ENCODE measurements around the gene ZBED2.

The ZBED2 gene

GRCh38 chr3:111603679-111604078 is 8.5 kb upstream of the ZBED2 start:
- DNase-seq (ENCODE audit: low read depth): no peak

- no peak for DNase-seq (ENCODE audit: low read depth)
Observed at GRCh38 chr3:111601810-111602209, 6.7 kb upstream of the ZBED2 start.

- DNase-seq (ENCODE audit: low read depth): no peak
Observed at GRCh38 chr3:111598552-111598951, 3.4 kb upstream of the ZBED2 start.

- no peak for DNase-seq (ENCODE audit: low read depth)
Observed at GRCh38 chr3:111598139-111598538, 3.0 kb upstream of the ZBED2 start.

- DNase-seq (ENCODE audit: low read depth): no peak
Observed at GRCh38 chr3:111596328-111596727, 1.2 kb upstream of the ZBED2 start.

- no peak for DNase-seq (ENCODE audit: low read depth)
Observed at GRCh38 chr3:111594781-111595180, 365 bp downstream of the ZBED2 start.

GRCh38 chr3:111594205-111594604 is 941 bp downstream of the ZBED2 start:
- no peak for DNase-seq (ENCODE audit: low read depth)

- no peak for DNase-seq (ENCODE audit: low read depth)
Observed at GRCh38 chr3:111593666-111594065, 1.5 kb downstream of the ZBED2 start.

GRCh38 chr3:111592936-111593335 is 2.2 kb downstream of the ZBED2 start:
- DNase-seq (ENCODE audit: low read depth): no peak

GRCh38 chr3:111592143-111592542 is 3.0 kb downstream of the ZBED2 start:
- DNase-seq (ENCODE audit: low read depth): no peak

- DNase-seq (ENCODE audit: low read depth): no peak
Observed at GRCh38 chr3:111591555-111591954, 3.6 kb downstream of the ZBED2 start.

GRCh38 chr3:111590143-111590491 is 5.0 kb downstream of the ZBED2 start:
- no peak for DNase-seq (ENCODE audit: low read depth)

GRCh38 chr3:111589303-111590142 is 5.6 kb downstream of the ZBED2 start:
- DNase-seq (ENCODE audit: low read depth): no peak

GRCh38 chr3:111588527-111588926 is 6.6 kb downstream of the ZBED2 start:
- DNase-seq (ENCODE audit: low read depth): no peak

GRCh38 chr3:111585217-111585616 is 9.9 kb downstream of the ZBED2 start:
- no peak for DNase-seq (ENCODE audit: low read depth)

GRCh38 chr3:111584744-111585143 is 10.4 kb downstream of the ZBED2 start:
- no peak for DNase-seq (ENCODE audit: low read depth)

GRCh38 chr3:111582120-111582474 is 13.0 kb downstream of the ZBED2 start:
- DNase-seq (ENCODE audit: low read depth): no peak

GRCh38 chr3:111581403-111582119 is 13.6 kb downstream of the ZBED2 start:
- DNase-seq (ENCODE audit: low read depth): no peak

- no peak for DNase-seq (ENCODE audit: low read depth)
Observed at GRCh38 chr3:111579495-111579894, 15.7 kb downstream of the ZBED2 start.

- DNase-seq (ENCODE audit: low read depth): no peak
Observed at GRCh38 chr3:111578867-111579266, 16.3 kb downstream of the ZBED2 start.

- DNase-seq (ENCODE audit: low read depth): no peak
Observed at GRCh38 chr3:111577798-111578685, 17.1 kb downstream of the ZBED2 start.

GRCh38 chr3:111577113-111577512 is 18.0 kb downstream of the ZBED2 start:
- no peak for DNase-seq (ENCODE audit: low read depth)
